ENCODE results near the gene LATS2.

DNA sequence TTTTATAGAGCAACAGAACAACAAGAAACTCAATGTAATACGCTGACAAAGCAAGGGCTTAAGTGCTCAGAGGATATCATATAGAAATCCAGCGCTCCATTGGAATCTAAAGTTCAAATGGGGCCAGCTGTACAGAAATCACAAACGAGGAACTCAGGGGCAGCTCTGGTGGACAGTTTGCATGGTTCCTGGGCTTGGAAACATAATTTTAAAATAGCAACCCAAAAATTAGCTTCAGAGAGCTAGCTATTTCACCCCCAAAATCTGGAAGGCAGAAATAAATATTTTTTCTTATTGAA is 19.2 kb upstream of the LATS2 start:
- TF ChIP-seq, protein P1, sequence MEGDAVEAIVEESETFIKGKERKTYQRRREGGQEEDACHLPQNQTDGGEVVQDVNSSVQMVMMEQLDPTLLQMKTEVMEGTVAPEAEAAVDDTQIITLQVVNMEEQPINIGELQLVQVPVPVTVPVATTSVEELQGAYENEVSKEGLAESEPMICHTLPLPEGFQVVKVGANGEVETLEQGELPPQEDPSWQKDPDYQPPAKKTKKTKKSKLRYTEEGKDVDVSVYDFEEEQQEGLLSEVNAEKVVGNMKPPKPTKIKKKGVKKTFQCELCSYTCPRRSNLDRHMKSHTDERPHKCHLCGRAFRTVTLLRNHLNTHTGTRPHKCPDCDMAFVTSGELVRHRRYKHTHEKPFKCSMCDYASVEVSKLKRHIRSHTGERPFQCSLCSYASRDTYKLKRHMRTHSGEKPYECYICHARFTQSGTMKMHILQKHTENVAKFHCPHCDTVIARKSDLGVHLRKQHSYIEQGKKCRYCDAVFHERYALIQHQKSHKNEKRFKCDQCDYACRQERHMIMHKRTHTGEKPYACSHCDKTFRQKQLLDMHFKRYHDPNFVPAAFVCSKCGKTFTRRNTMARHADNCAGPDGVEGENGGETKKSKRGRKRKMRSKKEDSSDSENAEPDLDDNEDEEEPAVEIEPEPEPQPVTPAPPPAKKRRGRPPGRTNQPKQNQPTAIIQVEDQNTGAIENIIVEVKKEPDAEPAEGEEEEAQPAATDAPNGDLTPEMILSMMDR (IDR thresholded peaks at IDR 0.05) = no peak
- TF ChIP-seq POLR2A (IDR thresholded peaks at IDR 0.05) = no peak
- TF ChIP-seq EP300 (IDR thresholded peaks at IDR 0.05) = no peak

Measured in ovary (tissue), 3 donors.